A549 (cell line): ENCODE measurements around the gene SNTG2.

Source experiments
- BCL3 ChIP-seq: fragments of >200 bp; sonication (Bioruptor Twin); formaldehyde crosslinking; IDR thresholded peaks from 3 replicates; pipeline ENCODE4 v1.6.1; 2016
- CEBPB ChIP-seq, 2 experiments: fragments of >200 bp in 1 of 2; sonication (Bioruptor Twin) in 1 of 2; formaldehyde crosslinking in 1 of 2; IDR thresholded peaks; 2 replicates each; pipeline ENCODE4 v1.6.1; 2012 to 2016
- CHD4 ChIP-seq: fragments of 200-600 bp; sonication (generic); IDR thresholded peaks from 2 replicates; pipeline ENCODE4 v1.6.1; 2016; ENCODE audit warnings: antibody characterized with exemption, mild to moderate bottlenecking, borderline replicate concordance
- EP300 ChIP-seq, 2 experiments: fragments of >200 bp; sonication (Bioruptor Twin); formaldehyde crosslinking; IDR thresholded peaks; 2 replicates in 1 of 2; 3 replicates in 1 of 2; pipeline ENCODE4 v1.6.1; 2016 to 2017
- HOXB5 ChIP-seq: fragments of 250-450 bp; sonication (Bioruptor Pico); IDR thresholded peaks from 2 replicates; pipeline ENCODE4 v1.5.0; 2020; ENCODE audit warnings: mild to moderate bottlenecking, moderate library complexity
- KDM1A ChIP-seq: fragments of 200-600 bp; sonication (generic); IDR thresholded peaks from 2 replicates; pipeline ENCODE4 v1.6.1; 2016; ENCODE audit warnings: low read depth, mild to moderate bottlenecking
- KDM5A ChIP-seq: fragments of 200-600 bp; sonication (generic); IDR thresholded peaks from 2 replicates; pipeline ENCODE4 v1.6.1; 2016; ENCODE audit warnings: antibody characterized with exemption, mild to moderate bottlenecking
- POLR2A ChIP-seq: IDR thresholded peaks from 2 replicates; pipeline ENCODE4 v1.6.1; 2012; ENCODE audit warnings: mild to moderate bottlenecking, low read length
- REST ChIP-seq: fragments of 200-600 bp; sonication (generic); IDR thresholded peaks from 2 replicates; pipeline ENCODE4 v1.6.1; 2016; ENCODE audit warnings: antibody characterized with exemption, mild to moderate bottlenecking, moderate library complexity
- SREBF2 ChIP-seq: fragments of 450-650 bp; IDR thresholded peaks from 2 replicates; pipeline ENCODE4 v1.6.1; 2014; ENCODE audit warnings: mild to moderate bottlenecking, moderate library complexity
- USF2 ChIP-seq: fragments of 450-650 bp; IDR thresholded peaks from 2 replicates; pipeline ENCODE4 v1.6.1; 2014; ENCODE audit warnings: antibody characterized with exemption
- TF ChIP-seq, protein P1 (sequence below): fragments of >200 bp; sonication (Bioruptor Twin); formaldehyde crosslinking; IDR thresholded peaks from 3 replicates; pipeline ENCODE4 v1.5.1; 2016

DNA sequence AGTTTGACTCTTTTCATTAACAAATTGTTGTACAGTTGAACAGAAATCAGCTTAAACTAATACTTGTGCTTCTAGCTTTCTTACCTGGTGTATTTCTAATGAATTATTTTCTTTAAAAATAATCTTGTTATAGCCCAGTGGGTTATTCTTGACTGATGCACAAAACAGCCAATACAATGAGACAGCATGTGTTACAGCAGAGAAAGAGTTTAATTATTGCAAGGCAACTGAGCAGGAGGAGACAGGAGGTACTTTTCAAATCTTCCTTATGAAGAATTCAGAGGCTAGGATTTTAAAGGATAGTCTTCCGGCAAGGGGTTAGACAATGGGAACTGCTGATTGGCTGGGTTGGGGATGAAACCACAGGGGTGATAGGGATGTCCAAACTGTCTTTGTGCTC is 398.1 kb downstream of the SNTG2 start:
- TF ChIP-seq, protein P1, sequence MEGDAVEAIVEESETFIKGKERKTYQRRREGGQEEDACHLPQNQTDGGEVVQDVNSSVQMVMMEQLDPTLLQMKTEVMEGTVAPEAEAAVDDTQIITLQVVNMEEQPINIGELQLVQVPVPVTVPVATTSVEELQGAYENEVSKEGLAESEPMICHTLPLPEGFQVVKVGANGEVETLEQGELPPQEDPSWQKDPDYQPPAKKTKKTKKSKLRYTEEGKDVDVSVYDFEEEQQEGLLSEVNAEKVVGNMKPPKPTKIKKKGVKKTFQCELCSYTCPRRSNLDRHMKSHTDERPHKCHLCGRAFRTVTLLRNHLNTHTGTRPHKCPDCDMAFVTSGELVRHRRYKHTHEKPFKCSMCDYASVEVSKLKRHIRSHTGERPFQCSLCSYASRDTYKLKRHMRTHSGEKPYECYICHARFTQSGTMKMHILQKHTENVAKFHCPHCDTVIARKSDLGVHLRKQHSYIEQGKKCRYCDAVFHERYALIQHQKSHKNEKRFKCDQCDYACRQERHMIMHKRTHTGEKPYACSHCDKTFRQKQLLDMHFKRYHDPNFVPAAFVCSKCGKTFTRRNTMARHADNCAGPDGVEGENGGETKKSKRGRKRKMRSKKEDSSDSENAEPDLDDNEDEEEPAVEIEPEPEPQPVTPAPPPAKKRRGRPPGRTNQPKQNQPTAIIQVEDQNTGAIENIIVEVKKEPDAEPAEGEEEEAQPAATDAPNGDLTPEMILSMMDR = no peak
- TF ChIP-seq KDM5A (peak; percentile 56; the same call in 1 of the 2 replicates), BCL3 (no peak), POLR2A (no peak), CEBPB (IDR thresholded peaks at IDR 0.05) (no peak), SREBF2 (no peak), EP300 (IDR thresholded peaks at IDR 0.05) (no peak), CHD4 (no peak), REST (no peak), HOXB5 (no peak), KDM1A (no peak), USF2 (no peak)
